GM23338 (cell line): ENCODE results near the gene NOSIP.

Source experiments
- CREB1 ChIP-seq: fragments of 250-450 bp; sonication (Bioruptor Pico); IDR thresholded peaks from 2 replicates; pipeline ENCODE4 v1.5.0; 2020; ENCODE audit warnings: low read depth, mild to moderate bottlenecking, moderate library complexity
- EZH2 ChIP-seq: fragments of 200-600 bp; sonication (generic); IDR thresholded peaks from one replicate; pipeline ENCODE4 v1.8.0; 2017; ENCODE audit warnings: antibody characterized with exemption, mild to moderate bottlenecking, low read depth; ENCODE audit not compliant: unreplicated experiment
- JUNB ChIP-seq: IDR thresholded peaks from one replicate; pipeline ENCODE4 v1.6.1; 2016; ENCODE audit warnings: antibody characterized with exemption; ENCODE audit not compliant: unreplicated experiment
- POLR2AphosphoS5 ChIP-seq: IDR thresholded peaks from 2 replicates; pipeline ENCODE4 v1.6.1; 2016; ENCODE audit warnings: antibody characterized with exemption, low read depth
- STAT1 ChIP-seq: IDR thresholded peaks from one replicate; pipeline ENCODE4 v1.6.1; 2016; ENCODE audit warnings: antibody characterized with exemption; ENCODE audit not compliant: unreplicated experiment
- TF ChIP-seq, protein P1 (sequence below), 2 experiments: fragments of 200-600 bp in 1 of 2; sonication (generic) in 1 of 2; conservative IDR thresholded peaks; 2 replicates each; pipeline versions ENCODE4 v1.5.1 to v1.6.1; 2016 to 2017; ENCODE audit warnings: antibody characterized with exemption in 2 of 2, low read depth in 2 of 2, mild to moderate bottlenecking in 2 of 2, moderate library complexity in 1 of 2

DNA sequence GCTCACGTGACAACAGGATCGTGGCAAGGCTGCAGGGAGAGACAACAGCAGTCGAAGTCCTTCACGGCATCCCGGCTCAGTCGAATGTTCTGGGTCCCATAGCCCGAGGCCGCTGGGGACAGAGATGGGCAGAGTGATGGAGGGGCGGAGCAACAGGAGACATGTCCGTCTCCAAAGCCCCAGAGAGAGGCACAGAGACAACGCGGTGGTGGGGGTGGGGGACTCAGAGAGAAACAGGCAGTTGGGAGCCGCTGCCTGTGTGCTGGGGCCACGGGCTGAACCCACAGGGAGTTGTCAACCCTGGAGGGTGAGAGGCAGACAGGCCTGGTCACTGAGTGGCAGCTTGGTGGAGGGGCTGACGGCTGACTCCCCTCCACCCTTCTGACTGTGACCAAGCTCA lies 20.4 kb downstream of the NOSIP start:
- TF ChIP-seq CREB1 (no peak), POLR2AphosphoS5 (no peak), EZH2 (no peak), STAT1 (no peak), JUNB (no peak)
- TF ChIP-seq, protein P1, sequence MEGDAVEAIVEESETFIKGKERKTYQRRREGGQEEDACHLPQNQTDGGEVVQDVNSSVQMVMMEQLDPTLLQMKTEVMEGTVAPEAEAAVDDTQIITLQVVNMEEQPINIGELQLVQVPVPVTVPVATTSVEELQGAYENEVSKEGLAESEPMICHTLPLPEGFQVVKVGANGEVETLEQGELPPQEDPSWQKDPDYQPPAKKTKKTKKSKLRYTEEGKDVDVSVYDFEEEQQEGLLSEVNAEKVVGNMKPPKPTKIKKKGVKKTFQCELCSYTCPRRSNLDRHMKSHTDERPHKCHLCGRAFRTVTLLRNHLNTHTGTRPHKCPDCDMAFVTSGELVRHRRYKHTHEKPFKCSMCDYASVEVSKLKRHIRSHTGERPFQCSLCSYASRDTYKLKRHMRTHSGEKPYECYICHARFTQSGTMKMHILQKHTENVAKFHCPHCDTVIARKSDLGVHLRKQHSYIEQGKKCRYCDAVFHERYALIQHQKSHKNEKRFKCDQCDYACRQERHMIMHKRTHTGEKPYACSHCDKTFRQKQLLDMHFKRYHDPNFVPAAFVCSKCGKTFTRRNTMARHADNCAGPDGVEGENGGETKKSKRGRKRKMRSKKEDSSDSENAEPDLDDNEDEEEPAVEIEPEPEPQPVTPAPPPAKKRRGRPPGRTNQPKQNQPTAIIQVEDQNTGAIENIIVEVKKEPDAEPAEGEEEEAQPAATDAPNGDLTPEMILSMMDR (conservative IDR thresholded peaks at IDR 0.05; ENCODE audit: low read depth in 2 of 2) = no peak
